SK-N-MC (cell line): ENCODE measurements around the gene CACNA1B.
"Not testable (repeated sequence)": the region's sequence is repeated elsewhere in the genome, so short reads cannot be mapped to it uniquely, and the experiment has no call there.

ENCODE experiments used
- DNase-seq: peaks from one replicate; pipeline ENCODE4 v3.0.0-alpha.2; 2011; ENCODE audit warnings: low read depth, low spot score
- H3K27ac ChIP-seq: fragments of 200-600 bp; sonication (generic); 2 replicates; pipeline ENCODE4 v1.5.1; 2016; ENCODE audit warnings: mixed run types
- H3K36me3 ChIP-seq: fragments of 200-600 bp; sonication (generic); 2 replicates; pipeline ENCODE4 v1.6.1; 2017; ENCODE audit warnings: antibody characterized with exemption, low read length, mixed read lengths; ENCODE audit not compliant: insufficient read depth
- H3K4me3 ChIP-seq: fragments of 200-600 bp; sonication (generic); 2 replicates; pipeline ENCODE4 v1.5.1; 2016
- H3K9ac ChIP-seq: fragments of 200-600 bp; sonication (generic); 2 replicates; pipeline ENCODE4 v1.8.0; 2017; ENCODE audit warnings: mixed run types, mixed read lengths; ENCODE audit not compliant: insufficient read length
- H3K9me3 ChIP-seq: fragments of 200-600 bp; sonication (generic); 2 replicates; pipeline ENCODE4 v1.6.1; 2017; ENCODE audit warnings: low read depth, mild to moderate bottlenecking, antibody characterized with exemption, low read length, moderate library complexity, mixed read lengths
- EZH2 ChIP-seq: fragments of 200-600 bp; sonication (generic); IDR thresholded peaks from one replicate; pipeline ENCODE4 v1.6.1; 2017; ENCODE audit warnings: antibody characterized with exemption
- FOXP2 ChIP-seq: optimal IDR thresholded peaks from 2 replicates; pipeline ENCODE3; 2011; ENCODE audit warnings: mild to moderate bottlenecking, moderate library complexity; ENCODE audit not compliant: insufficient read depth; ENCODE audit errors: extremely low read length, control extremely low read depth
- POLR2AphosphoS5 ChIP-seq: IDR thresholded peaks from 2 replicates; pipeline ENCODE4 v1.6.1; 2012; ENCODE audit warnings: mild to moderate bottlenecking, low read depth, low read length, borderline replicate concordance

The CACNA1B gene

DNA sequence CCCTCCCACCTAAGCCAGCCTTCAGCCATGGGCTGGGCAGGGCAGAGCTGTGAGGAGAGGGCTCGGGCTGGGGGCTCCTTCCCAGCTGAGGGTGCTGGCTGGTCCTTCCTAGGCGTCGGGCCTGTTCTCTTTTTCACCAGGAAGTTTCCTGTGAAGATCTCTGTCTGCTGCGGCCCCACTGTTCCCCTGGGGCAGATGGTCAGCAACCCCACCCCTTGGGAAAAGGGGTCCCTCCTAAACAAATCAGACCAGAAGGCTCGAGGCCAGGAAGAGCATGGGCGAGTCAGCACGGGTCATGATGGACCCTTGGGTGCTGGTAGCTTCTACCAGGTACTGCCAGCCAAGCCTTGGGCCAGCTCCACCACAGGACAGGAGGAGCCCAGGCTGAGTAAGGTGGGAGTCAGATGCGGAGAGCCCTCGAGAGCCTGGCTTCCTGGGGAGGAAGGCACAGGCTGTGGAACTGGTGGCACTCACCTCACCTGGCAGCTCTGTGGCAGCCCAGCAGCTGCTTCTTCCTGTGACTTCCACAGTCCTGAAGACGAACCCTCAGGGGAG is 3.5 kb downstream of the CACNA1B start:
- TF ChIP-seq POLR2AphosphoS5 (no peak), EZH2 (no peak), FOXP2 (no peak)
- no peak overlapping the region for H3K4me3 ChIP-seq
- no peak overlapping the region for H3K9ac ChIP-seq
- H3K36me3 ChIP-seq: no peaks in the 10 kb centered on the region
- no peak for DNase-seq
- no peak overlapping the region for H3K27ac ChIP-seq
- no peaks in the 10 kb centered on the region for H3K9me3 ChIP-seq

DNA sequence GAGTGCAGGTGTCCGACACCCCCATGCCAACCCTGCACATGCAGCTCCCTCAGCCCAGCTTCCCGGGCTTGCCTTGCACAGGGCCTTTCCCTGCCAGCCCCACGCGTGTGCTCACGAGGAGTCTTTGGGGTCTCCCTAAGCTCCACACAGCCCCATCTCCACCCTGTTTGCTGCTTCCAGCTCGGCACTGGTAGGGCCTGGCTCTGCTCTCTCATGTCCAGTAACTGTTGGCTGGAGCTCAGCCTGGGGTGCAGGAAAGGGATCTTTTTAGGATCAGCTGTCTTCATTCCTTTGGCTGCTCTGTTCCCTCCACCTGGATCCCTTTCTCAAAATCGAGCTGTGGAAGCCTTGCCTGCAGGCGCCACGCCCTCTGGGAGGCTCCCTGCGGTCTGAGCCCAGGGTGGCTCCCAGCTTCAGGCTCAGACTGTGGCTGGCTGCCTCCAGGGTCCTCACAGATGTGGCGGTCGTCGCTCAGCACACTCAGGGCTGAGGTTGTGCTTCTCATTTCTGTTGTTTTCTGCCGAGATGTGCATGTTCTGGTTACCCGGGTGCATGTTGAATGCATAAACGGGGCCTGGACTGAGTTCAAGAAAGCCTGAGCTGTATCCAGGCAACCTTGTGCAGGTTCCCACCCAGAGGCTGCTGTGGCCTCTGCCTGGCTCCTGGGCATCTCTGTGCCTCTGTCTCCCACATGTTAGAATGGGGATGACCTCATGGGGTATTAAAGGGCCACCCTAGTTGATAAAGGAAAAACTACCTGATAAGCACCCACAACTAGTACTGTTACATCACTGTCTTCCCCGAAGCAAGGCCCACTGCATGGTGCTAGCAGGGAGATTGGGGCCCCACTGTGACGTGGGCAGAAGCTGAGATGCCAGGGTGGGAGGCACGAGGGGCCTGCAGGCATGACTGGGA is 4.3 kb downstream of the CACNA1B start:
- TF ChIP-seq EZH2 (no peak), FOXP2 (no peak), POLR2AphosphoS5 (no peak)
- H3K4me3 ChIP-seq: no peak overlapping the region
- no peaks in the 10 kb centered on the region for H3K36me3 ChIP-seq
- no peak for DNase-seq
- H3K9ac ChIP-seq: no peak overlapping the region
- no peak overlapping the region for H3K27ac ChIP-seq
- no peaks in the 10 kb centered on the region for H3K9me3 ChIP-seq

DNA sequence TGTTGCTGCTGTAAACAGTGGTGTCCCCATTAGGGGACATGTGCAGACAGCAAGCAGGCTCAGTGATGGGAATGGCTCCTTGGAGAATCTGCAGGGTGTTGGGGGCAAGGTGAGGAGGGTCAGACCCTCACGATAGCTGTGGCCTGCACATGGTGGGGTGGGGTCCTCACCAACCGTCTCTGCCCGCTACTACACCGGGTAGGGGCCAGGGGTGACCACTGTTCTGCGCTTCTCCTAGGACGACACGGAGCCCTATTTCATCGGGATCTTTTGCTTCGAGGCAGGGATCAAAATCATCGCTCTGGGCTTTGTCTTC is 4.9 kb downstream of the CACNA1B start:
- Histone ChIP-seq H3K36me3 (no peaks in the 10 kb centered on the region), H3K9me3 (no peaks in the 10 kb centered on the region), H3K9ac (no peak overlapping the region), H3K27ac (no peak overlapping the region), H3K4me3 (no peak overlapping the region)
- TF ChIP-seq POLR2AphosphoS5 (no peak), FOXP2 (no peak), EZH2 (no peak)
- DNase-seq: no peak

DNA sequence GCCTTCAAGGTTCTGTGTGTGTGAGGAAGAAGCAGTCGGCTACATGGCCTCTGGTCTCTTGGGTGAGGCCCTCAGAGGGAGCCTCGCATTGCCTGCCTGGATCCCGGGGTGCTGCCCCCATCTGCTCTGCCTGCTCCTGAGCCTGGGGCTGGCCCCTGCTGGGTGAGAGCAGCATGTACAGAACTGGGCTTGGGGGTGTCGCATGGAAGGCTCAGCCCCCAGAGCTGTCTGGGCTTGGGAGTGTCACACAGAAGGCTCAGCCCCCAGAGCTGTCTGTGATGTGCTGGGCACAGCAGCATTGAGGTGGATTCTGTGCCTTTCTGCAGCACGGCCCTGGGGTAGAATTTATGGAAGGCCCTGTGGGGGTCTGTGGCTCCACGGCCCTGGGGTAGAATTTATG is 6.4 kb downstream of the CACNA1B start:
- not testable (repeated sequence) for H3K36me3 ChIP-seq, H3K9ac ChIP-seq, DNase-seq, H3K9me3 ChIP-seq, H3K4me3 ChIP-seq, H3K27ac ChIP-seq

DNA sequence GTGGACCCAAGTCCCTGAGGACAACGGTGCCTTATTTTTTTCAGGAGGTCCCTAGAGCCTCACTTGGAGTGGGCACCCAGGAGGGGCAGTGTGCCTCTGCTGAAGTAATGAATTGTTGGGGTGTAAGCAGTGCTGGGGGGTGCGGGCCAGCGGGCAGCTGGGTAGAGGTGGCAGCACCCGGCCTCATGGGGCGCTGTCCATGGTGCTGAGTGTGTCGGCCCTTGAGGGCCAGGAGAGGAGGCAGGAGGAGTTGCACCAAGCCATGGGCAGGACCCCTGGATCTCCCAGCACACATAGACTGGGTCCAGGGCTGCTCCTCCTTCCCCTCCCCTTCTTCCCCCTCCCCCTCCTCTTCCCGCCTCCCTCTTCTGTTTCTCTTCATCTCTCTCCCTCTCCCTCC is 7.0 kb downstream of the CACNA1B start:
- not testable (repeated sequence) for H3K9ac ChIP-seq, DNase-seq, H3K4me3 ChIP-seq, H3K27ac ChIP-seq, H3K9me3 ChIP-seq, H3K36me3 ChIP-seq

DNA sequence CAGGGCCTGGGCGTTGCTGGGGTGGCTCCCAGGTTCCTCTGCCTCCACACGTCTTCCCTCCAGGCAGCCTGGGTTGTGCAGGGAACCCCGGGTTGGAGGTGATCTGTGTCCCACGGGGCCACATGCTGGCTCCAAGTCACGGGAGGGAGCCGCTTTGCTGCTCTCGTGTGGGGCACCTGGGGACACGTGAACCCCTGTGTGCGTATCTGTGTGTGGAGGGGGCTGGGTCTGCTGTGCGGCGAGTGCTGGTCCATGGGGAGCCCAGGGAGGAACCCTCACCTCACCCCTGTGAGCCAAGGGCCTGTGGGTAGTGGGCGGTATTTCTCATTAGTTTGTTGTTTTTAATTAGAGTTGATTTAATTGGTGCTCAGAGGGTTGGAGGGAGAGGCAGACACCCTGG is 7.5 kb downstream of the CACNA1B start:
- H3K9ac ChIP-seq, H3K36me3 ChIP-seq, H3K9me3 ChIP-seq, DNase-seq, H3K4me3 ChIP-seq, H3K27ac ChIP-seq: not testable (repeated sequence)

DNA sequence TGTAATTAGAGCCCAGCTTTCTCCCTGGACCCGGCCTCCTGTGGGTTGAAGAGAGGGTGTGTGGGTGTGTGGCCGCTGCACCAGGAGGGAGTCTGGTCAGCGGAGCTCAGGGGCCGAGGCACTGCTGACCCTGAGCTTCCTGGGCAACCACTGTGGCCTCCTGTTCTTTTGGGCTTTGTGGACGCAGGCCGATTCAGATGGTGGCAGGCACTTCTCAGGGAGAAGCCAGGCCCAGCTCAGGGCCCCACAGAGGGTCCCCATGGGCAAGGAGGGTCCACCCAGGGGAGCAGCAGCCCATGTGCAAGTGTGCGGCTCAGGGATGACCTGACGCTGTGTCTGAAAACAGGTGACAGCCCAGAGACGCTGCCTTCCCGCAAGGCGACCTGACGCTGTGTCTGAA is 11.0 kb downstream of the CACNA1B start:
- H3K9ac ChIP-seq, H3K27ac ChIP-seq, DNase-seq, H3K4me3 ChIP-seq, H3K36me3 ChIP-seq, H3K9me3 ChIP-seq: not testable (repeated sequence)

DNA sequence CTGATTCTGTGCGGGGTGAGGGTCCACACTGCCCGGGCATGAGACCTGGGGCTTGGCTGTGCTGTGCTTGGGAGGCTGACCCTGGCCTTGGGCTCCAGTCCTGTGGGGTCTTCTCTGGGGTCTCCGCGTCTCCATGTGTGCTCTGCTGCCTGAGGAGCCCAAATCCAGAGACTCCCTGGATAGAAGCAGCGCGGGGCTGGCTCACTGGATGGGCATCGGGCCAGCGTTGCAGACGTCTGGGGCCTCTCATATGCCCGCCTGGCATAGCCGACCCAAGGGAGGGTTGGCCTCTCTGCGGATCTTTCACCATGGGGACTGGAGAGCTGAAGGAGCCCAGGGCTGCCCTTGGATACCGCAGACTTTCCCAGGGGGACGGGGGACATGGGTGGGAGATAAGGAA is 12.4 kb downstream of the CACNA1B start:
- not testable (repeated sequence) for DNase-seq, H3K9me3 ChIP-seq, H3K36me3 ChIP-seq, H3K9ac ChIP-seq, H3K4me3 ChIP-seq, H3K27ac ChIP-seq

DNA sequence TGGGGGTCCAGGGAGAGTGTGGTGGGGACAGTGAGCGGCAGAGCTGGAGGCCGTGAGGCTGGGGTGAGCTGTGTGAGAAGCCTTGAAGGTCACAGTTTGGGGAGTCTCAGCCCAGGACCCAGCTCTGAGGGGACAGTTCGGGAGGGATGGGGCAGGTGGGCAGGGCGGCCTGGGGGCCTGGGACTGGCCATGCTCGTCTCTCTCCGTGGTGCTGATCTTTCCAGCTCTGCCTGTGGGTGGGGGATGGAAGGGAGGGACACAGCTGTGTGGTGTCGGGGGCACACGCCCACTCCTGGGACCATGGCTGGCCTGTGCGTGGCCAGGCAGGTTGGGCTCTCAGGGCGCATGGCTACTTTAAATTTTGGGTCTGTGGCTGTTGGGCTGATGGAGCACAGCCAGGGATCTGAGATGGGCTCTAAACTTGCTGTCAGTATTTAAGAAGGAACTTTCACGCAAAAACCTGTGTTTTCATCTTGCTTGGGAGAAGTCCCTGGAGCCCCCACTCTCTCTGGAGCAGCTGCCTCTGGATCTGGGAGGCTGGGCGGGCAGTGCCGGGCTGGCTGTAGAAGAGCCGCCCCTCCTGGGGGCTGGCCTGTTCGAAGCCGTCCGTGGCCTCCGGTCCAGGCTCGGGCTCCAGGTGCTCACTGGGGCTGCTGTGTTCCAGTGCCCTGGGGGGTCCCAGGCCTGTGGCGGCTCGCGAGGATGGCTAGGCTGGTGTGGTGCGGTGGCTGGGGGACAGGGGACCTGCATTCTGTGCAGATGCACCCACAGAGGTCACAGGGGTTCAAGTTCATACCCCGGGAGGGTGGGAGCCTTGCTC is 13.4 kb downstream of the CACNA1B start:
- not testable (repeated sequence) for H3K27ac ChIP-seq, H3K9me3 ChIP-seq, DNase-seq

More for the DNA sequence above, 13.4 kb downstream of the CACNA1B start:
- H3K9ac ChIP-seq, H3K4me3 ChIP-seq, H3K36me3 ChIP-seq: not testable (repeated sequence)
